Right renal pelvis (tissue), 4 donors: Measurements from ENCODE around the gene ACTRT3. TPM values are rescaled to one million over a fixed set of nuclear protein-coding genes. Genes with fewer than 3 reads are reported as not detected.

Source experiments
- polyA plus RNA-seq, 4 donors: library from polyadenylated mRNA; unstranded; fragments of 120-200 nt; gene quantifications; one replicate each; pipeline ENCODE4 v1.2.1, GENCODE V29; 2013; ENCODE audit not compliant: insufficient read length in 4 of 4

ACTRT3 gene
- polyA plus RNA-seq, 4 donors, result 4.2 to 5.1 (median 4.9) TPM

Other genes starting within 250 kb of the ACTRT3 start
- gene MECOM, start 105.8 kb downstream of the ACTRT3 start, polyA plus RNA-seq, result 100 to 1,000 TPM; 181 to 215 (median 202) TPM
- gene TERC, start 4.5 kb downstream of the ACTRT3 start, polyA plus RNA-seq, result under 1 TPM in 1 of 4 donors, not detected in 3; 0.35 TPM
- 10 to 100 TPM; 26.7 to 34.9 (median 31.6) TPM for gene MYNN, start 3.8 kb upstream of the ACTRT3 start, polyA plus RNA-seq
- under 1 TPM in 3 of 4 donors, not detected in 1; 0.10 to 0.17 (median 0.16) TPM for gene LRRIQ4, start 43.3 kb upstream of the ACTRT3 start, polyA plus RNA-seq
- gene LRRC34, start 43.3 kb upstream of the ACTRT3 start, polyA plus RNA-seq, result 10 to 100 TPM; 10.7 to 13.8 (median 12.2) TPM
- gene LRRC31, start 100.4 kb upstream of the ACTRT3 start, polyA plus RNA-seq, result under 1 TPM; 0.11 to 0.30 (median 0.19) TPM
- not detected for gene SAMD7, start 142.0 kb upstream of the ACTRT3 start, polyA plus RNA-seq
- 100 to 1,000 TPM; 144 to 193 (median 183) TPM for gene SEC62, start 197.2 kb upstream of the ACTRT3 start, polyA plus RNA-seq